C4-2B (cell line): ENCODE results near the gene CPB2.

Source experiments
- H3K27ac ChIP-seq: fragments of 450-650 bp; 2 replicates; pipeline ENCODE4 v1.5.1; 2017
- CTCF ChIP-seq: fragments of 450-650 bp; conservative IDR thresholded peaks from 2 replicates; pipeline ENCODE4 v1.5.1; 2017; ENCODE audit warnings: mild to moderate bottlenecking
- ZFX ChIP-seq: fragments of 450-650 bp; IDR thresholded peaks from 2 replicates; pipeline ENCODE4 v1.6.1; 2017

Gene CPB2

GRCh38 chr13:46059405-46059804 is 45.4 kb downstream of the CPB2 start:
- no peak for TF ChIP-seq CTCF
- no peak for TF ChIP-seq ZFX
- no peak overlapping the region for H3K27ac ChIP-seq

GRCh38 chr13:46058268-46058667 is 46.6 kb downstream of the CPB2 start:
- no peak for TF ChIP-seq ZFX
- TF ChIP-seq CTCF: no peak
- no peak overlapping the region for H3K27ac ChIP-seq

- TF ChIP-seq ZFX: no peak
- no peak for TF ChIP-seq CTCF
- no peak overlapping the region for H3K27ac ChIP-seq
Observed at GRCh38 chr13:46057256-46058015, 47.4 kb downstream of the CPB2 start.

- peak overlapping the region; percentile 80; the same call in 1 of the 2 replicates for H3K27ac ChIP-seq
- TF ChIP-seq CTCF (no peak), ZFX (no peak)
Observed at GRCh38 chr13:46053162-46054012, 51.4 kb downstream of the CPB2 start.

- H3K27ac ChIP-seq: peak within 1 kb of the TSS; percentile 80
- TF ChIP-seq ZFX: peak; percentile 82
- peak; percentile 27 for TF ChIP-seq CTCF
Observed at GRCh38 chr13:46052319-46053161, 52.3 kb downstream of the CPB2 start, which contains the start of gene ZC3H13. ZC3H13 (minus strand) TSS chr13:46052746; CDS start chr13:46045507, 7,239 bp downstream.

GRCh38 chr13:46051968-46052318 is 52.9 kb downstream of the CPB2 start:
- TF ChIP-seq CTCF: no peak
- no peak for TF ChIP-seq ZFX
- H3K27ac ChIP-seq: peak overlapping the region; percentile 80
